ENCODE data around the gene GRIN2C.
A peak's percentile ranks its signal among the peaks of the same experiment; 100 is the strongest.

Gene GRIN2C

GRCh38 chr17:74851612-74852236, 8.0 kb downstream of the GRIN2C start:
- no peaks in the 10 kb centered on the region for H3K9me3 Mint-ChIP-seq
- H3K36me3 Mint-ChIP-seq (ENCODE audit: low read depth) = no peaks in the 10 kb centered on the region
- ATAC-seq (no peak), DNase-seq (no peak)
- H3K4me3 Mint-ChIP-seq = no peak overlapping the region
- H3K27ac Mint-ChIP-seq = no peak overlapping the region
- peaks cover 42% of the 10 kb centered on the region for H3K27me3 Mint-ChIP-seq
- H3K4me1 Mint-ChIP-seq = peaks cover 3% of the 10 kb centered on the region

GRCh38 chr17:74850914-74851313, 8.8 kb downstream of the GRIN2C start:
- Mint-ChIP-seq H3K27me3 (peaks cover 36% of the 10 kb centered on the region), H3K4me3 (no peak overlapping the region), H3K27ac (no peak overlapping the region), H3K36me3 (ENCODE audit: low read depth) (no peaks in the 10 kb centered on the region), H3K9me3 (no peaks in the 10 kb centered on the region), H3K4me1 (peaks cover 3% of the 10 kb centered on the region)
- DNase-seq = no peak
- ATAC-seq = no peak

GRCh38 chr17:74850310-74850709, 9.4 kb downstream of the GRIN2C start:
- Mint-ChIP-seq H3K4me1 (peaks cover 3% of the 10 kb centered on the region), H3K36me3 (ENCODE audit: low read depth) (no peaks in the 10 kb centered on the region), H3K9me3 (no peaks in the 10 kb centered on the region), H3K27me3 (peaks cover 30% of the 10 kb centered on the region), H3K27ac (no peak overlapping the region), H3K4me3 (no peak overlapping the region)
- ATAC-seq (no peak), DNase-seq (no peak)

- peaks cover 25% of the 10 kb centered on the region for H3K27me3 Mint-ChIP-seq
- ATAC-seq = no peak
- no peak overlapping the region for H3K27ac Mint-ChIP-seq
- H3K4me3 Mint-ChIP-seq = no peak overlapping the region
- no peaks in the 10 kb centered on the region for H3K9me3 Mint-ChIP-seq
- no peak for DNase-seq
- no peaks in the 10 kb centered on the region for H3K36me3 Mint-ChIP-seq (ENCODE audit: low read depth)
- peaks cover 3% of the 10 kb centered on the region for H3K4me1 Mint-ChIP-seq
These were observed 10.9 kb downstream of the GRIN2C start for GRCh38 chr17:74848656-74849399.

- Mint-ChIP-seq H3K9me3 (no peaks in the 10 kb centered on the region), H3K4me1 (peaks cover 4% of the 10 kb centered on the region), H3K4me3 (no peak overlapping the region), H3K36me3 (ENCODE audit: low read depth) (no peaks in the 10 kb centered on the region), H3K27me3 (peaks cover 27% of the 10 kb centered on the region), H3K27ac (no peak overlapping the region)
- DNase-seq (no peak), ATAC-seq (no peak)
These were observed 13.1 kb downstream of the GRIN2C start for GRCh38 chr17:74846621-74847020.

- no peaks in the 10 kb centered on the region for H3K9me3 Mint-ChIP-seq
- no peaks in the 10 kb centered on the region for H3K36me3 Mint-ChIP-seq (ENCODE audit: low read depth)
- no peak for DNase-seq
- no peak overlapping the region for H3K27ac Mint-ChIP-seq
- no peak for ATAC-seq
- H3K4me1 Mint-ChIP-seq = peaks cover 19% of the 10 kb centered on the region
- peaks cover 24% of the 10 kb centered on the region for H3K27me3 Mint-ChIP-seq
- no peak overlapping the region for H3K4me3 Mint-ChIP-seq
These were observed 16.4 kb downstream of the GRIN2C start for GRCh38 chr17:74843352-74843627.

- H3K4me1 Mint-ChIP-seq = peaks cover 19% of the 10 kb centered on the region
- no peak for DNase-seq
- H3K36me3 Mint-ChIP-seq (ENCODE audit: low read depth) = no peaks in the 10 kb centered on the region
- peaks cover 24% of the 10 kb centered on the region for H3K27me3 Mint-ChIP-seq
- ATAC-seq = peak; percentile 41
- no peak overlapping the region for H3K4me3 Mint-ChIP-seq
- no peak overlapping the region for H3K27ac Mint-ChIP-seq
- H3K9me3 Mint-ChIP-seq = no peaks in the 10 kb centered on the region
These were observed 16.9 kb downstream of the GRIN2C start for GRCh38 chr17:74842599-74843351.

GRCh38 chr17:74842146-74842598, 17.5 kb downstream of the GRIN2C start:
- Mint-ChIP-seq H3K4me1 (peaks cover 19% of the 10 kb centered on the region), H3K27ac (no peak overlapping the region), H3K36me3 (ENCODE audit: low read depth) (no peaks in the 10 kb centered on the region), H3K4me3 (no peak overlapping the region), H3K27me3 (peaks cover 24% of the 10 kb centered on the region), H3K9me3 (no peaks in the 10 kb centered on the region)
- ATAC-seq = no peak
- DNase-seq = no peak

GRCh38 chr17:74840989-74841666, 18.6 kb downstream of the GRIN2C start:
- no peak overlapping the region for H3K4me3 Mint-ChIP-seq
- H3K27me3 Mint-ChIP-seq = peaks cover 24% of the 10 kb centered on the region
- no peaks in the 10 kb centered on the region for H3K9me3 Mint-ChIP-seq
- H3K4me1 Mint-ChIP-seq = peaks cover 19% of the 10 kb centered on the region
- ATAC-seq = no peak
- H3K27ac Mint-ChIP-seq = peak overlapping the region; percentile 35
- H3K36me3 Mint-ChIP-seq (ENCODE audit: low read depth) = peaks cover 6% of the 10 kb centered on the region
- DNase-seq = no peak

GRCh38 chr17:74839990-74840852, 19.5 kb downstream of the GRIN2C start:
- H3K36me3 Mint-ChIP-seq (ENCODE audit: low read depth) = peaks cover 8% of the 10 kb centered on the region
- no peak for DNase-seq
- peaks cover 19% of the 10 kb centered on the region for H3K4me1 Mint-ChIP-seq
- H3K4me3 Mint-ChIP-seq = no peak overlapping the region
- peaks cover 24% of the 10 kb centered on the region for H3K27me3 Mint-ChIP-seq
- H3K9me3 Mint-ChIP-seq = no peaks in the 10 kb centered on the region
- H3K27ac Mint-ChIP-seq = no peak overlapping the region
- peak; percentile 52 for ATAC-seq

- no peak for ATAC-seq
- Mint-ChIP-seq H3K27ac (no peak overlapping the region), H3K36me3 (ENCODE audit: low read depth) (peaks cover 8% of the 10 kb centered on the region)
These were observed 21.4 kb downstream of the GRIN2C start for GRCh38 chr17:74838274-74838673.

GRCh38 chr17:74836691-74837467, 22.8 kb downstream of the GRIN2C start:
- no peak for DNase-seq
- H3K4me3 Mint-ChIP-seq = no peak overlapping the region
- H3K9me3 Mint-ChIP-seq = no peaks in the 10 kb centered on the region
- no peak for ATAC-seq
- H3K27me3 Mint-ChIP-seq = peaks cover 9% of the 10 kb centered on the region
- H3K4me1 Mint-ChIP-seq = peaks cover 19% of the 10 kb centered on the region
- H3K36me3 Mint-ChIP-seq (ENCODE audit: low read depth) = peaks cover 8% of the 10 kb centered on the region
- H3K27ac Mint-ChIP-seq = no peak overlapping the region

More at GRCh38 chr17:74838274-74838673, 21.4 kb downstream of the GRIN2C start:
- no peak for DNase-seq
- Mint-ChIP-seq H3K9me3 (no peaks in the 10 kb centered on the region), H3K27me3 (peaks cover 13% of the 10 kb centered on the region), H3K4me3 (no peak overlapping the region), H3K4me1 (peaks cover 22% of the 10 kb centered on the region)

- no peak overlapping the region for H3K4me3 Mint-ChIP-seq
- peaks cover 3% of the 10 kb centered on the region for H3K27me3 Mint-ChIP-seq
- peaks cover 16% of the 10 kb centered on the region for H3K4me1 Mint-ChIP-seq
- H3K27ac Mint-ChIP-seq = no peak overlapping the region
- H3K36me3 Mint-ChIP-seq (ENCODE audit: low read depth) = peaks cover 8% of the 10 kb centered on the region
- DNase-seq (no peak), ATAC-seq (no peak)
- no peaks in the 10 kb centered on the region for H3K9me3 Mint-ChIP-seq
These were observed 23.5 kb downstream of the GRIN2C start for GRCh38 chr17:74836191-74836590.
